WTC11 (cell line): ENCODE data around the gene SLC41A1. TPM values are rescaled to one million over a fixed set of nuclear protein-coding genes. Genes with fewer than 3 reads are reported as not detected.

Experiments
- ATAC-seq: fragments of 200-7000 bp; cut with Tn5 transposase; 2 replicates; pipeline ENCODE4 v1.10.0; 2021; ENCODE audit warnings: mild to moderate bottlenecking, moderate library complexity
- CTCF ChIA-PET: fragments of 300-600 bp; sonication (Branson Sonifier 250); formaldehyde crosslinking; loops from one replicate; lab custom pipeline; 2021; ENCODE audit warnings: antibody characterized with exemption; lab: Charles Lee
- POLR2A ChIA-PET: fragments of 350-600 bp; sonication (Branson Sonifier 250); formaldehyde crosslinking; loops from one replicate; lab custom pipeline; 2021; ENCODE audit warnings: antibody characterized with exemption; lab: Charles Lee
- DNase-seq: peaks from one replicate; pipeline ENCODE4 v3.0.0; 2021; ENCODE audit warnings: low spot score
- H3K27ac Mint-ChIP-seq: 2 replicates; pipeline ENCODE4 v1.8.0; 2021; ENCODE audit warnings: mixed read lengths
- H3K27me3 Mint-ChIP-seq: 2 replicates; pipeline ENCODE4 v1.8.0; 2021; ENCODE audit warnings: low read depth, mild to moderate bottlenecking, moderate library complexity, mixed read lengths
- H3K36me3 Mint-ChIP-seq: 2 replicates; pipeline ENCODE4 v1.8.0; 2021; ENCODE audit warnings: mixed read lengths
- H3K4me1 Mint-ChIP-seq: 2 replicates; pipeline ENCODE4 v1.8.0; 2022; ENCODE audit warnings: mixed read lengths
- H3K4me3 Mint-ChIP-seq: 2 replicates; pipeline ENCODE4 v1.8.0; 2021; ENCODE audit warnings: mild to moderate bottlenecking, moderate library complexity, mixed read lengths
- H3K9me3 Mint-ChIP-seq: 2 replicates; pipeline ENCODE4 v1.8.0; 2021; ENCODE audit warnings: mixed read lengths
- NFYB ChIP-seq: sonication (generic); formaldehyde crosslinking; conservative IDR thresholded peaks from 2 replicates; pipeline ENCODE4 v1.8.0; 2022; ENCODE audit warnings: low read depth, missing genetic modification reagents
- NR2C2 ChIP-seq: sonication (generic); formaldehyde crosslinking; IDR thresholded peaks from 2 replicates; pipeline ENCODE4 v1.8.0; 2022; ENCODE audit warnings: mild to moderate bottlenecking, missing genetic modification reagents
- RELA ChIP-seq: sonication (generic); formaldehyde crosslinking; IDR thresholded peaks from 2 replicates; pipeline ENCODE4 v1.8.1; 2022; ENCODE audit warnings: missing genetic modification reagents, mild to moderate bottlenecking, borderline replicate concordance
- SP1 ChIP-seq: sonication (generic); formaldehyde crosslinking; conservative IDR thresholded peaks from 2 replicates; pipeline ENCODE4 v1.8.1; 2022; ENCODE audit warnings: missing genetic modification reagents
- ZBTB21 ChIP-seq: sonication (generic); formaldehyde crosslinking; IDR thresholded peaks from 2 replicates; pipeline ENCODE4 v1.8.1; 2023; ENCODE audit warnings: mild to moderate bottlenecking, missing genetic modification reagents, borderline replicate concordance
- ZNF263 ChIP-seq: sonication (generic); formaldehyde crosslinking; IDR thresholded peaks from 2 replicates; pipeline ENCODE4 v1.8.1; 2022; ENCODE audit warnings: low read depth, mild to moderate bottlenecking, moderate library complexity, missing genetic modification reagents
- total RNA-seq: library from RNA; stranded (reverse); gene quantifications from 3 replicates; pipeline ENCODE4 v1.2.3, GENCODE V29; 2021
- TF ChIP-seq, protein P1 (sequence below): sonication (generic); formaldehyde crosslinking; IDR thresholded peaks from 2 replicates; pipeline ENCODE4 v1.8.0; 2023; ENCODE audit warnings: missing genetic modification reagents, mild to moderate bottlenecking, borderline replicate concordance
- TF ChIP-seq, protein P2 (sequence below): sonication (generic); formaldehyde crosslinking; IDR thresholded peaks from 2 replicates; pipeline ENCODE4 v1.8.1; 2022; ENCODE audit warnings: low read depth, missing genetic modification reagents, borderline replicate concordance
- TF ChIP-seq, protein P3 (sequence below): sonication (generic); formaldehyde crosslinking; IDR thresholded peaks from 2 replicates; pipeline ENCODE4 v1.8.1; 2022; ENCODE audit warnings: low read depth, mild to moderate bottlenecking, moderate library complexity, missing genetic modification reagents, borderline replicate concordance
- TF ChIP-seq, protein P4 (sequence below): sonication (generic); formaldehyde crosslinking; IDR thresholded peaks from 2 replicates; pipeline ENCODE4 v1.8.0; 2023; ENCODE audit warnings: missing genetic modification reagents
- TF ChIP-seq, protein P5 (sequence below): sonication (generic); formaldehyde crosslinking; IDR thresholded peaks from 2 replicates; pipeline ENCODE4 v1.8.1; 2022; ENCODE audit warnings: missing genetic modification reagents, borderline replicate concordance
- TF ChIP-seq, protein P6 (sequence below): sonication (generic); formaldehyde crosslinking; IDR thresholded peaks from 2 replicates; pipeline ENCODE4 v1.8.1; 2022; ENCODE audit warnings: mild to moderate bottlenecking, missing genetic modification reagents, moderate library complexity, borderline replicate concordance

SLC41A1 gene
- total RNA-seq, 1 experiment from 2014 or later: 32.8 TPM

DNA sequence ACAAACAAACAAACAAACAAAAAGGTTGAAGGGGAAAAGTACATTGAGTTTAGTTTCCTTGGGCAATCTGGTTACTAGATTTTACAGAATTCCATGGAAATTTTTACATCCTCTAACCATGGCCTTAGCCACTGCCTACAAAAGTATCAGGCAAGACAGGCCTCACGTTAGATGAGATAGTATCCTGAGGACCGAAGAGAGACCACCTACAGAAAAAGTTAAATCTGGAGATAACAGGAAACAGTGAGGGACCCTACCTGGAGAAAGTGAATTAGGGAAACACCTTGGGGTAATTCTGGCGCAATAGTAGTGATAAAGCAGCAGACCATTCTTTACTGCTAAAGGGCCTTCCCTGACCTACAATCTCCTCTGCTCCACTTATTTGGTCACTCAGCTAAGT is 46.4 kb downstream of the SLC41A1 start (continued):
- TF ChIP-seq, protein P1, sequence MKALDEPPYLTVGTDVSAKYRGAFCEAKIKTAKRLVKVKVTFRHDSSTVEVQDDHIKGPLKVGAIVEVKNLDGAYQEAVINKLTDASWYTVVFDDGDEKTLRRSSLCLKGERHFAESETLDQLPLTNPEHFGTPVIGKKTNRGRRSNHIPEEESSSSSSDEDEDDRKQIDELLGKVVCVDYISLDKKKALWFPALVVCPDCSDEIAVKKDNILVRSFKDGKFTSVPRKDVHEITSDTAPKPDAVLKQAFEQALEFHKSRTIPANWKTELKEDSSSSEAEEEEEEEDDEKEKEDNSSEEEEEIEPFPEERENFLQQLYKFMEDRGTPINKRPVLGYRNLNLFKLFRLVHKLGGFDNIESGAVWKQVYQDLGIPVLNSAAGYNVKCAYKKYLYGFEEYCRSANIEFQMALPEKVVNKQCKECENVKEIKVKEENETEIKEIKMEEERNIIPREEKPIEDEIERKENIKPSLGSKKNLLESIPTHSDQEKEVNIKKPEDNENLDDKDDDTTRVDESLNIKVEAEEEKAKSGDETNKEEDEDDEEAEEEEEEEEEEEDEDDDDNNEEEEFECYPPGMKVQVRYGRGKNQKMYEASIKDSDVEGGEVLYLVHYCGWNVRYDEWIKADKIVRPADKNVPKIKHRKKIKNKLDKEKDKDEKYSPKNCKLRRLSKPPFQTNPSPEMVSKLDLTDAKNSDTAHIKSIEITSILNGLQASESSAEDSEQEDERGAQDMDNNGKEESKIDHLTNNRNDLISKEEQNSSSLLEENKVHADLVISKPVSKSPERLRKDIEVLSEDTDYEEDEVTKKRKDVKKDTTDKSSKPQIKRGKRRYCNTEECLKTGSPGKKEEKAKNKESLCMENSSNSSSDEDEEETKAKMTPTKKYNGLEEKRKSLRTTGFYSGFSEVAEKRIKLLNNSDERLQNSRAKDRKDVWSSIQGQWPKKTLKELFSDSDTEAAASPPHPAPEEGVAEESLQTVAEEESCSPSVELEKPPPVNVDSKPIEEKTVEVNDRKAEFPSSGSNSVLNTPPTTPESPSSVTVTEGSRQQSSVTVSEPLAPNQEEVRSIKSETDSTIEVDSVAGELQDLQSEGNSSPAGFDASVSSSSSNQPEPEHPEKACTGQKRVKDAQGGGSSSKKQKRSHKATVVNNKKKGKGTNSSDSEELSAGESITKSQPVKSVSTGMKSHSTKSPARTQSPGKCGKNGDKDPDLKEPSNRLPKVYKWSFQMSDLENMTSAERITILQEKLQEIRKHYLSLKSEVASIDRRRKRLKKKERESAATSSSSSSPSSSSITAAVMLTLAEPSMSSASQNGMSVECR (CRISPR knock-in tag): no peak
- TF ChIP-seq NR2C2 (CRISPR knock-in tag): no peak
- TF ChIP-seq NFYB (CRISPR knock-in tag): no peak
- TF ChIP-seq ZBTB21 (CRISPR knock-in tag): no peak
- TF ChIP-seq, protein P2, sequence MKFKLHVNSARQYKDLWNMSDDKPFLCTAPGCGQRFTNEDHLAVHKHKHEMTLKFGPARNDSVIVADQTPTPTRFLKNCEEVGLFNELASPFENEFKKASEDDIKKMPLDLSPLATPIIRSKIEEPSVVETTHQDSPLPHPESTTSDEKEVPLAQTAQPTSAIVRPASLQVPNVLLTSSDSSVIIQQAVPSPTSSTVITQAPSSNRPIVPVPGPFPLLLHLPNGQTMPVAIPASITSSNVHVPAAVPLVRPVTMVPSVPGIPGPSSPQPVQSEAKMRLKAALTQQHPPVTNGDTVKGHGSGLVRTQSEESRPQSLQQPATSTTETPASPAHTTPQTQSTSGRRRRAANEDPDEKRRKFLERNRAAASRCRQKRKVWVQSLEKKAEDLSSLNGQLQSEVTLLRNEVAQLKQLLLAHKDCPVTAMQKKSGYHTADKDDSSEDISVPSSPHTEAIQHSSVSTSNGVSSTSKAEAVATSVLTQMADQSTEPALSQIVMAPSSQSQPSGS (CRISPR knock-in tag): no peak
- TF ChIP-seq, protein P3, sequence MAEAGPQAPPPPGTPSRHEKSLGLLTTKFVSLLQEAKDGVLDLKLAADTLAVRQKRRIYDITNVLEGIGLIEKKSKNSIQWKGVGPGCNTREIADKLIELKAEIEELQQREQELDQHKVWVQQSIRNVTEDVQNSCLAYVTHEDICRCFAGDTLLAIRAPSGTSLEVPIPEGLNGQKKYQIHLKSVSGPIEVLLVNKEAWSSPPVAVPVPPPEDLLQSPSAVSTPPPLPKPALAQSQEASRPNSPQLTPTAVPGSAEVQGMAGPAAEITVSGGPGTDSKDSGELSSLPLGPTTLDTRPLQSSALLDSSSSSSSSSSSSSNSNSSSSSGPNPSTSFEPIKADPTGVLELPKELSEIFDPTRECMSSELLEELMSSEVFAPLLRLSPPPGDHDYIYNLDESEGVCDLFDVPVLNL: no peak
- TF ChIP-seq RELA (CRISPR knock-in tag): no peak

DNA sequence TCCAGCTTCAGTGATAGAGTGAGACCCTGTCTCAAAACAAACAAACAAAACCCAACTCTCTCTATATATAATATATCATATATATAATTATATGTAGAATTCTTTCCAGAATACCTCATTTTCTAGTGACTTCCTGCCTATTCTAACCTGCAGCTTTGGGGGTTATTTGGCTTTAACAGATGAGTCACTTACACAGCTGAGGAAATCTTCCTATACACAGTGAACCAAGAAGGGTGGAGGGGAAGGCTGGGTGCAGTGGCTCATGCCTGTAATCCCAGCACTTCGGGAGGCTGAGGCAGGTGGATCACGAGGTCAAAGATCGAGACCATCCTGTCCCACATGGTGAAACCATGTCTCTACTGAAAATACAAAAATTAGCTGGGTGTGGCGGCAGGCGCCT is 47.0 kb downstream of the SLC41A1 start:
- ATAC-seq: no peak
- DNase-seq: no peak
- POLR2A ChIA-PET: no interaction called here
- no peak overlapping the region for H3K27ac Mint-ChIP-seq
- no peaks in the 10 kb centered on the region for H3K36me3 Mint-ChIP-seq
- no peaks in the 10 kb centered on the region for H3K9me3 Mint-ChIP-seq
- H3K4me3 Mint-ChIP-seq: no peak overlapping the region
- CTCF ChIA-PET: interaction anchor here (0.8 to 1.9 kb wide), 3 partner anchors 108 to 211 kb away, joined by 4 to 9 read pairs (median 4); no protein-coding TSS in a partner anchor
- TF ChIP-seq ZNF263 (CRISPR knock-in tag): no peak
- TF ChIP-seq, protein P4, sequence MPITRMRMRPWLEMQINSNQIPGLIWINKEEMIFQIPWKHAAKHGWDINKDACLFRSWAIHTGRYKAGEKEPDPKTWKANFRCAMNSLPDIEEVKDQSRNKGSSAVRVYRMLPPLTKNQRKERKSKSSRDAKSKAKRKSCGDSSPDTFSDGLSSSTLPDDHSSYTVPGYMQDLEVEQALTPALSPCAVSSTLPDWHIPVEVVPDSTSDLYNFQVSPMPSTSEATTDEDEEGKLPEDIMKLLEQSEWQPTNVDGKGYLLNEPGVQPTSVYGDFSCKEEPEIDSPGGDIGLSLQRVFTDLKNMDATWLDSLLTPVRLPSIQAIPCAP: no peak
- TF ChIP-seq, protein P5, sequence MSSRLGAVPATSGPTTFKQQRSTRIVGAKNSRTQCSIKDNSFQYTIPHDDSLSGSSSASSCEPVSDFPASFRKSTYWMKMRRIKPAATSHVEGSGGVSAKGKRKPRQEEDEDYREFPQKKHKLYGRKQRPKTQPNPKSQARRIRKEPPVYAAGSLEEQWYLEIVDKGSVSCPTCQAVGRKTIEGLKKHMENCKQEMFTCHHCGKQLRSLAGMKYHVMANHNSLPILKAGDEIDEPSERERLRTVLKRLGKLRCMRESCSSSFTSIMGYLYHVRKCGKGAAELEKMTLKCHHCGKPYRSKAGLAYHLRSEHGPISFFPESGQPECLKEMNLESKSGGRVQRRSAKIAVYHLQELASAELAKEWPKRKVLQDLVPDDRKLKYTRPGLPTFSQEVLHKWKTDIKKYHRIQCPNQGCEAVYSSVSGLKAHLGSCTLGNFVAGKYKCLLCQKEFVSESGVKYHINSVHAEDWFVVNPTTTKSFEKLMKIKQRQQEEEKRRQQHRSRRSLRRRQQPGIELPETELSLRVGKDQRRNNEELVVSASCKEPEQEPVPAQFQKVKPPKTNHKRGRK (CRISPR knock-in tag): no peak
- TF ChIP-seq SP1: no peak
- TF ChIP-seq, protein P6, sequence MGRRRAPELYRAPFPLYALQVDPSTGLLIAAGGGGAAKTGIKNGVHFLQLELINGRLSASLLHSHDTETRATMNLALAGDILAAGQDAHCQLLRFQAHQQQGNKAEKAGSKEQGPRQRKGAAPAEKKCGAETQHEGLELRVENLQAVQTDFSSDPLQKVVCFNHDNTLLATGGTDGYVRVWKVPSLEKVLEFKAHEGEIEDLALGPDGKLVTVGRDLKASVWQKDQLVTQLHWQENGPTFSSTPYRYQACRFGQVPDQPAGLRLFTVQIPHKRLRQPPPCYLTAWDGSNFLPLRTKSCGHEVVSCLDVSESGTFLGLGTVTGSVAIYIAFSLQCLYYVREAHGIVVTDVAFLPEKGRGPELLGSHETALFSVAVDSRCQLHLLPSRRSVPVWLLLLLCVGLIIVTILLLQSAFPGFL (CRISPR knock-in tag): no peak
- peaks cover 5% of the 10 kb centered on the region; the same call in 1 of the 2 replicates for H3K27me3 Mint-ChIP-seq
- H3K4me1 Mint-ChIP-seq: no peaks in the 10 kb centered on the region
